Measurements from ENCODE around the gene LIN28A.

DNA sequence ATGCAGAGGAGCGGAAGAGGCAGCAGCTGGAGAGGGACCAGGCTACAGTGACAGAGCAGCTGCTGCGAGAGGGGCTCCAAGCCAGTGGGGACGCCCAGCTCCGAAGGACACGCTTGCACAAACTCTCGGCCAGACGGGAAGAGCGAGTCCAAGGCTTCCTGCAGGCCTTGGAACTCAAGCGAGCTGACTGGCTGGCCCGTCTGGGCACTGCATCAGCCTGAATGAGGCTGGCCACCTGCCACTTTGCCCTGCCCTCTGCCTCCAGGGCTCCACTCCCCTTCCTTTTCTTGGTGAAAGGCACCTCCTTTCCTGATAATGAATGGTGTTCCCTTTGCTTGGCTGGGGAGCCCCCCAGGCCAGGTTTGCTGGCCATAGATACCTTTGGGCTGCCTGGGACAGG lies 58.3 kb downstream of the LIN28A start:
- TF ChIP-seq, protein P1, sequence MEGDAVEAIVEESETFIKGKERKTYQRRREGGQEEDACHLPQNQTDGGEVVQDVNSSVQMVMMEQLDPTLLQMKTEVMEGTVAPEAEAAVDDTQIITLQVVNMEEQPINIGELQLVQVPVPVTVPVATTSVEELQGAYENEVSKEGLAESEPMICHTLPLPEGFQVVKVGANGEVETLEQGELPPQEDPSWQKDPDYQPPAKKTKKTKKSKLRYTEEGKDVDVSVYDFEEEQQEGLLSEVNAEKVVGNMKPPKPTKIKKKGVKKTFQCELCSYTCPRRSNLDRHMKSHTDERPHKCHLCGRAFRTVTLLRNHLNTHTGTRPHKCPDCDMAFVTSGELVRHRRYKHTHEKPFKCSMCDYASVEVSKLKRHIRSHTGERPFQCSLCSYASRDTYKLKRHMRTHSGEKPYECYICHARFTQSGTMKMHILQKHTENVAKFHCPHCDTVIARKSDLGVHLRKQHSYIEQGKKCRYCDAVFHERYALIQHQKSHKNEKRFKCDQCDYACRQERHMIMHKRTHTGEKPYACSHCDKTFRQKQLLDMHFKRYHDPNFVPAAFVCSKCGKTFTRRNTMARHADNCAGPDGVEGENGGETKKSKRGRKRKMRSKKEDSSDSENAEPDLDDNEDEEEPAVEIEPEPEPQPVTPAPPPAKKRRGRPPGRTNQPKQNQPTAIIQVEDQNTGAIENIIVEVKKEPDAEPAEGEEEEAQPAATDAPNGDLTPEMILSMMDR (IDR thresholded peaks at IDR 0.05; ENCODE audit: low read length): no peak
- no peak for TF ChIP-seq EZH2 (optimal IDR thresholded peaks at IDR 0.05; ENCODE audit: low read depth, low read length)

Measured in MM.1S (cell line).